Measurements from ENCODE around the gene PARP2. TPM values are rescaled to one million over a fixed set of nuclear protein-coding genes. Genes with fewer than 3 reads are reported as not detected.

PARP2 gene
- total and polyA plus RNA-seq, 2 of the 8 experiments (the other 6 are each of a cell fraction or from before 2014, with no cell fraction given): 27.7 to 41.7 TPM

- Histone ChIP-seq H3K27me3 (replicated peaks in 1 of 4; ENCODE audit: control insufficient read depth in 3 of 4, extremely low read depth in 1 of 4, insufficient read depth in 3 of 4, low read length in 3 of 4) (no peaks in the 10 kb centered on the region), H3K23me2 (ENCODE audit: low read depth, low read length) (peaks cover 4% of the 10 kb centered on the region), H2BK20ac (ENCODE audit: low read length) (no peak overlapping the region), H3K56ac (replicated peaks; ENCODE audit: insufficient read length, low read depth, low read length) (no peak overlapping the region), H4K20me1 (replicated peaks in 1 of 2; ENCODE audit: control insufficient read depth in 1 of 2, insufficient read depth in 2 of 2, low read length in 2 of 2) (no peaks in the 10 kb centered on the region), H3K4me3 (ENCODE audit: extremely low read depth in 1 of 4, insufficient read depth in 2 of 4, low read depth in 3 of 4, low read length in 4 of 4) (no peak overlapping the region), H3K9ac (replicated peaks in 1 of 4; ENCODE audit: extremely low read depth in 1 of 4, low read depth in 3 of 4, low read length in 3 of 4) (no peak overlapping the region), H3K9me3 (ENCODE audit: insufficient read depth in 2 of 2, low read depth in 1 of 2, low read length in 1 of 2) (no peaks in the 10 kb centered on the region), H3K14ac (ENCODE audit: insufficient read length) (no peak overlapping the region), H3K4me2 (ENCODE audit: insufficient read depth in 1 of 2, low read depth in 2 of 2, low read length in 2 of 2) (no peak overlapping the region), H4K8ac (ENCODE audit: extremely low read depth, insufficient read depth, low read length) (no peak overlapping the region), H2BK5ac (ENCODE audit: low read depth, low read length) (no peak overlapping the region), H4K5ac (ENCODE audit: insufficient read length, low read depth, low read length) (no peak overlapping the region), H3K4ac (replicated peaks; ENCODE audit: insufficient read length, low read depth, low read length) (no peak overlapping the region), H3K36me3 (ENCODE audit: control insufficient read depth in 2 of 4, insufficient read depth in 4 of 4, low read length in 3 of 4) (peaks cover 0 to 17% (median 4%) of the 10 kb centered on the region in 4 experiments; a peak in 5 of 8 replicates), H4K91ac (replicated peaks; ENCODE audit: insufficient read length, low read length) (no peak overlapping the region), H2AK5ac (ENCODE audit: low read depth, low read length) (no peak overlapping the region), H3K27ac (ENCODE audit: low read depth, low read length) (no peak overlapping the region), H3K23ac (ENCODE audit: insufficient read length) (no peak overlapping the region), H2BK120ac (replicated peaks; ENCODE audit: low read depth, low read length) (no peak overlapping the region), H2AFZ (ENCODE audit: low read length) (no peak overlapping the region), H3K18ac (ENCODE audit: extremely low read depth, low read length) (no peak overlapping the region), H2BK12ac (ENCODE audit: low read depth, low read length) (no peak overlapping the region), H3K79me1 (ENCODE audit: low read depth, low read length) (peaks cover 5% of the 10 kb centered on the region; the same call in 1 of the 2 replicates), H3K79me2 (ENCODE audit: control insufficient read depth in 1 of 2, insufficient read depth in 2 of 2, low read length in 2 of 2) (peaks cover 0 to 24% of the 10 kb centered on the region in 2 experiments; a peak in 2 of 4 replicates), H2BK15ac (ENCODE audit: low read length) (no peak overlapping the region), H3K4me1 (replicated peaks in 1 of 4; ENCODE audit: control insufficient read depth in 3 of 4, insufficient read depth in 4 of 4, low read length in 3 of 4) (no peaks in the 10 kb centered on the region)
- POLR2A ChIA-PET (ENCODE audit: partially characterized antibody): interaction anchor here (0.8 to 1.0 kb wide), 3 partner anchors 9 to 168 kb away, joined by 3 to 6 read pairs (median 3); no protein-coding TSS in a partner anchor
- DNase-seq (ENCODE audit: low read depth in 1 of 2, low spot score in 2 of 2) (no peak), FAIRE-seq (no peak)
- CTCF ChIA-PET (ENCODE audit: partially characterized antibody): interaction anchor here (1.6 kb wide), 1 partner anchor 26 kb away, joined by 4 read pairs; no protein-coding TSS in a partner anchor
- WGBS, 2 experiments (ENCODE audit: extremely low coverage in 1 of 2, insufficient coverage in 1 of 2, insufficient read length in 1 of 2, insufficient replicate concordance in 2 of 2, low coverage in 1 of 2, low lambda C conversion rate in 2 of 2, missing lambda C conversion rate in 1 of 2): 68% methylated on average over 1 of the region's 1 CpG; no CpG with 5 or more reads in 1 of the 2 experiments
- TF ChIP-seq CTCF (IDR thresholded peaks at IDR 0.05; ENCODE audit: control extremely low read depth in 1 of 3, insufficient read depth in 1 of 3, low read depth in 1 of 3, low read length in 3 of 3) (no peak), NRF1 (IDR thresholded peaks at IDR 0.05; ENCODE audit: low read depth, low read length) (no peak), EP300 (IDR thresholded peaks at IDR 0.05; ENCODE audit: borderline replicate concordance in 1 of 2, low read depth in 2 of 2, low read length in 2 of 2) (no peak), POLR2AphosphoS5 (IDR thresholded peaks at IDR 0.05; ENCODE audit: low read depth, low read length) (no peak), SP4 (IDR thresholded peaks at IDR 0.05; ENCODE audit: low read length) (no peak), SIX5 (IDR thresholded peaks at IDR 0.05; ENCODE audit: low read depth, low read length) (no peak), RNF2 (IDR thresholded peaks at IDR 0.05; ENCODE audit: borderline replicate concordance, low read depth, low read length, missing control alignments, poor library complexity, severe bottlenecking) (no peak), JUN (IDR thresholded peaks at IDR 0.05; ENCODE audit: low read depth, low read length) (no peak), TCF12 (IDR thresholded peaks at IDR 0.05; ENCODE audit: low read depth, low read length) (no peak), ZNF274 (IDR thresholded peaks at IDR 0.05; ENCODE audit: borderline replicate concordance, extremely low read depth, low read length) (no peak)
Measured at GRCh38 chr14:20302042-20302755, 41.2 kb upstream of the PARP2 start.

All from H1 (cell line).